Sigmoid colon (tissue), 7 donors: ENCODE results near the gene NUMBL. TPM values are rescaled to one million over a fixed set of nuclear protein-coding genes. Genes with fewer than 3 reads are reported as not detected.
A peak's percentile ranks its signal among the peaks of the same experiment; 100 is the strongest.

Experiments used
- DNase-seq: peaks from one replicate; pipeline ENCODE4 v3.0.0-alpha.2; 2019
- H3K27ac ChIP-seq, 4 donors: fragments of 200-600 bp; sonication (generic); one replicate each; pipeline ENCODE4 v1.5.1; 2016 to 2019; ENCODE audit warnings: mild to moderate bottlenecking in 1 of 4
- H3K27me3 ChIP-seq, 3 donors: fragments of 200-600 bp; sonication (generic); one replicate each; pipeline ENCODE4 v1.5.1; 2019; ENCODE audit warnings: mild to moderate bottlenecking in 1 of 3
- H3K36me3 ChIP-seq, 4 donors: fragments of 200-600 bp; sonication (generic); one replicate each; pipeline ENCODE4 v1.5.1; 2016 to 2019
- H3K4me1 ChIP-seq, 4 donors: fragments of 200-600 bp; sonication (generic); one replicate each; pipeline ENCODE4 v1.5.1; 2017 to 2019
- H3K4me3 ChIP-seq, 4 donors: fragments of 200-600 bp; sonication (generic); one replicate each; pipeline ENCODE4 v1.5.1; 2017 to 2019; ENCODE audit warnings: mild to moderate bottlenecking in 2 of 4, moderate library complexity in 1 of 4
- H3K9me3 ChIP-seq, 4 donors: fragments of 200-600 bp in 3 of 4; sonication (generic) in 3 of 4; one replicate each; pipeline versions ENCODE4 v1.5.1 to v1.6.1; 2013 to 2019
- EP300 ChIP-seq, 4 donors: sonication (generic); formaldehyde crosslinking; IDR thresholded peaks; one replicate each; pipeline ENCODE4 v1.6.1; 2017; ENCODE audit warnings: antibody characterized with exemption in 4 of 4
- POLR2A ChIP-seq, 2 donors: fragments of 450-650 bp; IDR thresholded peaks; one replicate each; pipeline ENCODE4 v1.6.1; 2016; ENCODE audit warnings: antibody characterized with exemption in 2 of 2, mild to moderate bottlenecking in 2 of 2, moderate library complexity in 2 of 2
- POLR2AphosphoS5 ChIP-seq, 4 donors: sonication (generic); formaldehyde crosslinking; IDR thresholded peaks; one replicate each; pipeline ENCODE4 v1.6.1; 2017; ENCODE audit warnings: antibody characterized with exemption in 4 of 4
- WGBS, 2 donors: extraction: QIAGEN DNeasy Blood & Tissue Kit; methylation state at CpG; one replicate each; pipeline ENCODE4 v1.1.7; 2013; 5-methylcytosine and 5-hydroxymethylcytosine counted together
- intact Hi-C: fragments of 100-400 bp; cut with DNase I; formaldehyde crosslinking; loops from one replicate; pipeline ENCODE4 v1.15.1; 2023
- polyA plus RNA-seq, 3 donors: library from polyadenylated mRNA; stranded (reverse); fragments of 200-250 nt; gene quantifications; one replicate each; pipeline ENCODE4 v1.2.3, GENCODE V29; 2013
- total RNA-seq, 4 donors: library from RNA; depleted of rRNA; stranded (reverse); fragments of >200 nt; gene quantifications; one replicate each; pipeline ENCODE4 v1.1.0, GENCODE V29; 2016
- TF ChIP-seq, protein P1 (sequence below), 4 experiments: fragments of 450-650 bp in 3 of 4; fragments of 200-600 bp in 1 of 4; IDR thresholded peaks; one replicate each; pipeline ENCODE4 v1.5.1; 2016 to 2019; ENCODE audit warnings: antibody characterized with exemption in 4 of 4, mild to moderate bottlenecking in 3 of 4, moderate library complexity in 2 of 4
- donor health status: healthy with polysubstance abuse.
- donor health status: Bipolar disorder and iron deficiency.
- donor health status: healthy.

NUMBL gene
- total and polyA plus RNA-seq, 7 donors = 3.0 to 38.2 (median 21.9) TPM

- intact Hi-C loops = loop anchor here (2.0 to 5.0 kb wide), 3 partner anchors 39 to 481 kb away; no protein-coding TSS in a partner anchor
- peaks cover under 1 to 24% (median 9%) of the 10 kb centered on the region in 4 donors for H3K36me3 ChIP-seq
- H3K4me1 ChIP-seq = peaks cover 0 to 16% (median 12%) of the 10 kb centered on the region in 4 donors
- H3K9me3 ChIP-seq = no peaks in the 10 kb centered on the region
- H3K27me3 ChIP-seq = no peaks in the 10 kb centered on the region
- peak overlapping the region; percentile 61 to 75 (median 65) for H3K4me3 ChIP-seq
- DNase-seq = peak; percentile 74
- TF ChIP-seq POLR2AphosphoS5 (IDR thresholded peaks at IDR 0.05) (no peak), POLR2A (IDR thresholded peaks at IDR 0.05) (no peak), EP300 (IDR thresholded peaks at IDR 0.05) (no peak)
- TF ChIP-seq, protein P1, sequence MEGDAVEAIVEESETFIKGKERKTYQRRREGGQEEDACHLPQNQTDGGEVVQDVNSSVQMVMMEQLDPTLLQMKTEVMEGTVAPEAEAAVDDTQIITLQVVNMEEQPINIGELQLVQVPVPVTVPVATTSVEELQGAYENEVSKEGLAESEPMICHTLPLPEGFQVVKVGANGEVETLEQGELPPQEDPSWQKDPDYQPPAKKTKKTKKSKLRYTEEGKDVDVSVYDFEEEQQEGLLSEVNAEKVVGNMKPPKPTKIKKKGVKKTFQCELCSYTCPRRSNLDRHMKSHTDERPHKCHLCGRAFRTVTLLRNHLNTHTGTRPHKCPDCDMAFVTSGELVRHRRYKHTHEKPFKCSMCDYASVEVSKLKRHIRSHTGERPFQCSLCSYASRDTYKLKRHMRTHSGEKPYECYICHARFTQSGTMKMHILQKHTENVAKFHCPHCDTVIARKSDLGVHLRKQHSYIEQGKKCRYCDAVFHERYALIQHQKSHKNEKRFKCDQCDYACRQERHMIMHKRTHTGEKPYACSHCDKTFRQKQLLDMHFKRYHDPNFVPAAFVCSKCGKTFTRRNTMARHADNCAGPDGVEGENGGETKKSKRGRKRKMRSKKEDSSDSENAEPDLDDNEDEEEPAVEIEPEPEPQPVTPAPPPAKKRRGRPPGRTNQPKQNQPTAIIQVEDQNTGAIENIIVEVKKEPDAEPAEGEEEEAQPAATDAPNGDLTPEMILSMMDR (IDR thresholded peaks at IDR 0.05) = no peak
- WGBS, 2 donors = 49 to 51% methylated on average over 24 of the region's 24 CpGs
- peak overlapping the region; percentile 88 to 90 (median 90) for H3K27ac ChIP-seq
These were observed 26.5 kb downstream of the NUMBL start for GRCh38 chr19:40663695-40664692.

- TF ChIP-seq EP300 (IDR thresholded peaks at IDR 0.05) (no peak), POLR2AphosphoS5 (IDR thresholded peaks at IDR 0.05) (peak; percentile 2 to 59 (median 40))
- TF ChIP-seq, protein P1 (IDR thresholded peaks at IDR 0.05) = peak; percentile 97 to 98 (median 97)
- 0 to 1% methylated on average over 60 of the region's 60 CpGs for WGBS, 2 donors
- Histone ChIP-seq H3K27ac (peak overlapping the region; percentile 88 to 90 (median 90)), H3K9me3 (no peaks in the 10 kb centered on the region), H3K4me3 (peak overlapping the region; percentile 61 to 75 (median 65)), H3K27me3 (no peaks in the 10 kb centered on the region), H3K36me3 (peaks cover 0 to 15% (median 5%) of the 10 kb centered on the region in 4 donors), H3K4me1 (peaks cover 0 to 16% (median 12%) of the 10 kb centered on the region in 4 donors)
- DNase-seq = peak; percentile 96
- intact Hi-C loops = loop anchor here (1.0 to 5.0 kb wide), 4 partner anchors 40 to 482 kb away; no protein-coding TSS in a partner anchor
These were observed 27.3 kb downstream of the NUMBL start for GRCh38 chr19:40662925-40663694.

- H3K9me3 ChIP-seq = no peaks in the 10 kb centered on the region
- intact Hi-C loops = loop anchor here (1.0 to 5.0 kb wide), 4 partner anchors 41 to 483 kb away; no protein-coding TSS in a partner anchor
- TF ChIP-seq POLR2A (IDR thresholded peaks at IDR 0.05) = no peak
- TF ChIP-seq, protein P1 (IDR thresholded peaks at IDR 0.05) = no peak
- TF ChIP-seq POLR2AphosphoS5 (IDR thresholded peaks at IDR 0.05) = no peak
- TF ChIP-seq EP300 (IDR thresholded peaks at IDR 0.05) = no peak
- H3K27me3 ChIP-seq = no peaks in the 10 kb centered on the region
- H3K36me3 ChIP-seq = peaks cover 0 to under 1% (median 0%) of the 10 kb centered on the region in 4 donors
- no peak for DNase-seq
- H3K27ac ChIP-seq = peak overlapping the region in 1 of 4 donors; percentile 89
- peaks cover 0 to 16% (median 12%) of the 10 kb centered on the region in 4 donors for H3K4me1 ChIP-seq
- 86 to 91% methylated on average over 1 of the region's 1 CpG for WGBS, 2 donors
- H3K4me3 ChIP-seq = no peak overlapping the region
These were observed 28.8 kb downstream of the NUMBL start for GRCh38 chr19:40661616-40662015.

GRCh38 chr19:40659566-40659965 lies 30.9 kb downstream of the NUMBL start:
- Histone ChIP-seq H3K27ac (peak overlapping the region in 1 of 4 donors; percentile 38), H3K36me3 (no peaks in the 10 kb centered on the region), H3K4me1 (peaks cover 0 to 16% (median 12%) of the 10 kb centered on the region in 4 donors), H3K9me3 (no peaks in the 10 kb centered on the region), H3K27me3 (no peaks in the 10 kb centered on the region), H3K4me3 (no peak overlapping the region)
- intact Hi-C loops = no loop called here
- TF ChIP-seq, protein P1 (IDR thresholded peaks at IDR 0.05) = no peak
- TF ChIP-seq POLR2A (IDR thresholded peaks at IDR 0.05) = no peak
- no peak for TF ChIP-seq EP300 (IDR thresholded peaks at IDR 0.05)
- TF ChIP-seq POLR2AphosphoS5 (IDR thresholded peaks at IDR 0.05) = no peak
- 64 to 78% methylated on average over 11 of the region's 11 CpGs for WGBS, 2 donors
- no peak for DNase-seq
